GM23248 (cell line): ENCODE data around the gene CLCA1. TPM values are rescaled to one million over a fixed set of nuclear protein-coding genes. Genes with fewer than 3 reads are reported as not detected.
A peak's percentile ranks its signal among the peaks of the same experiment; 100 is the strongest.

ENCODE experiments used
- DNase-seq: peaks from one replicate; pipeline ENCODE4 v3.0.0-alpha.2; 2015
- H2AFZ ChIP-seq: fragments of 200-600 bp; sonication (generic); 2 replicates; pipeline ENCODE4 v1.6.1; 2016; ENCODE audit warnings: antibody characterized with exemption
- H3F3A ChIP-seq: fragments of 200-600 bp; sonication (generic); 2 replicates; pipeline ENCODE4 v1.6.1; 2016; ENCODE audit warnings: mild to moderate bottlenecking, antibody characterized with exemption, mixed run types; ENCODE audit not compliant: insufficient read depth
- H3K27ac ChIP-seq: fragments of 200-600 bp; sonication (generic); 2 replicates; pipeline ENCODE4 v1.5.1; 2016; ENCODE audit warnings: mild to moderate bottlenecking
- H3K27me3 ChIP-seq: fragments of 200-600 bp; sonication (generic); replicated peaks from 2 replicates; pipeline ENCODE4 v1.6.1; 2016; ENCODE audit warnings: mild to moderate bottlenecking; ENCODE audit not compliant: insufficient read depth
- H3K36me3 ChIP-seq: fragments of 200-600 bp; sonication (generic); 2 replicates; pipeline ENCODE4 v1.6.1; 2016; ENCODE audit warnings: low read depth, mild to moderate bottlenecking
- H3K4me1 ChIP-seq: fragments of 200-600 bp; sonication (generic); 2 replicates; pipeline ENCODE4 v1.6.1; 2016; ENCODE audit warnings: mild to moderate bottlenecking; ENCODE audit not compliant: insufficient read depth
- H3K4me2 ChIP-seq: fragments of 200-600 bp; sonication (generic); one replicate; pipeline ENCODE4 v1.6.1; 2016; ENCODE audit warnings: mild to moderate bottlenecking; ENCODE audit not compliant: unreplicated experiment
- H3K4me3 ChIP-seq: fragments of 200-600 bp; sonication (generic); 2 replicates; pipeline ENCODE4 v1.5.1; 2016; ENCODE audit warnings: mild to moderate bottlenecking
- H3K79me2 ChIP-seq: fragments of 200-600 bp; sonication (generic); 2 replicates; pipeline ENCODE4 v1.6.1; 2016; ENCODE audit warnings: mild to moderate bottlenecking; ENCODE audit not compliant: insufficient read depth
- H3K9ac ChIP-seq: fragments of 200-600 bp; sonication (generic); 2 replicates; pipeline ENCODE4 v1.6.1; 2016; ENCODE audit warnings: mild to moderate bottlenecking
- H3K9me2 ChIP-seq: fragments of 200-600 bp; sonication (generic); 2 replicates; pipeline ENCODE4 v1.6.1; 2016; ENCODE audit warnings: mixed run types, mild to moderate bottlenecking, moderate library complexity; ENCODE audit not compliant: insufficient read depth
- H3K9me3 ChIP-seq: fragments of 200-600 bp; sonication (generic); one replicate; pipeline ENCODE4 v1.6.1; 2017; ENCODE audit warnings: low read depth
- H4K20me1 ChIP-seq: fragments of 200-600 bp; sonication (generic); 2 replicates; pipeline ENCODE4 v1.6.0; 2016; ENCODE audit not compliant: insufficient read depth
- EZH2 ChIP-seq: fragments of 200-600 bp; sonication (generic); IDR thresholded peaks from 2 replicates; pipeline ENCODE4 v1.6.1; 2018; ENCODE audit warnings: antibody characterized with exemption, mild to moderate bottlenecking; ENCODE audit not compliant: insufficient read depth, poor library complexity, severe bottlenecking
- EZH2phosphoT487 ChIP-seq: fragments of 200-600 bp; sonication (generic); IDR thresholded peaks from 2 replicates; pipeline ENCODE4 v1.6.1; 2018; ENCODE audit warnings: antibody characterized with exemption, moderate library complexity, mild to moderate bottlenecking, low read depth; ENCODE audit not compliant: insufficient read depth
- WGBS, 2 experiments: methylation state at CpG; one replicate each; pipeline ENCODE4 v1.1.6; 2015 to 2017; ENCODE audit warnings: low lambda C conversion rate in 2 of 2, low coverage in 1 of 2; ENCODE audit errors: missing lambda C conversion rate in 2 of 2; 5-methylcytosine and 5-hydroxymethylcytosine counted together
- in situ Hi-C: fragments of 300-500 bp; cut with MboI; formaldehyde crosslinking; loops from 2 replicates; pipeline ENCODE4 v1.15.0; 2020
- polyA plus RNA-seq: library from polyadenylated mRNA; unstranded; fragments of >200 nt; fragmentation: Nextera tagmentation; extraction: Ambion mirVana; gene quantifications from 2 replicates; pipeline ENCODE4 v1.2.1, GENCODE V29; 2016
- total RNA-seq: library from RNA; depleted of rRNA; stranded (reverse); fragments of >200 nt; shearing (Covaris generic); gene quantifications from 2 replicates; pipeline ENCODE4 v1.2.3, GENCODE V29; 2014

The CLCA1 gene
- total and polyA plus RNA-seq, 2 experiments from 2014 or later = not detected

DNA sequence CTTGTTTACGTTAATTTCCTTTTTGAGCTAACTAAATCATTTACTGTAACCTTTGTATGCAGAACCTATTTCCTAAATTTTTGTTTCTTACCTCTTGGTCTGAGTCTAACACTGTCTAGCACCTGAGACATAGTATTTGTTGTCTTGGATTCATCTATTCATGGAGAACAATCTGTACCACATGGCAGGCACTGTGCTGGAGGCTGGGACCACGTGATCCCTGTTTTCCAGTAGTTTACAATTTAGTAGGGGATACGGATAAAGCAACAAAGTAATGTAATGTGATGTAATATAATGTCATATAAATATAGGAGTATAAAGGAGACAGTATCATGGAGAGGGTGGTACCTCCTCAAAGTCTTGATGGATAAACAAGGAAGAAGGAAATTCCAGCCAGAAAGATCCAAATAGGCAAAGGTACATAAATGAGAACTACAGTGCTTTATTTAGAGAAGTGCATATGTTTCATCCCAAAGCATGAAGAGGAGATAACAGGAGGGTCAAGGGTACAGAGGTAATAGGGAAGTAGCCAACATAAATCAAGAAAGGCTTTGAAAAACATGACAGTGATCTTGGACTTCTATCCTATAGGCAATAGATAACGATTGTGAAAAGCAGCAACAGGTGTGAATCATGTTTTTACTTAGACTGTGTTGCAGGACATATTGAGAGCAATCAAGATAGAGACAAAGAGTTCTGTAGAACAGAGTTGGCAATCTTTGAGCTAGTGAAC lies 52.2 kb downstream of the CLCA1 start:
- in situ Hi-C loops = loop anchor here (25.0 kb wide), 1 partner anchor 566 kb away; no protein-coding TSS in a partner anchor
- no peak overlapping the region for H3K9ac ChIP-seq
- no peaks in the 10 kb centered on the region for H3K79me2 ChIP-seq
- H3K4me3 ChIP-seq = no peak overlapping the region
- H3K27ac ChIP-seq = no peak overlapping the region
- H3K9me3 ChIP-seq = no peaks in the 10 kb centered on the region
- no peaks in the 10 kb centered on the region for H4K20me1 ChIP-seq
- no peaks in the 10 kb centered on the region for H3K9me2 ChIP-seq
- TF ChIP-seq EZH2 (no peak), EZH2phosphoT487 (no peak)
- no peak for DNase-seq
- no peaks in the 10 kb centered on the region for H3K36me3 ChIP-seq
- no peaks in the 10 kb centered on the region for H3F3A ChIP-seq
- no peak overlapping the region for H2AFZ ChIP-seq
- no peaks in the 10 kb centered on the region for H3K4me1 ChIP-seq
- H3K4me2 ChIP-seq = no peak overlapping the region
- WGBS, 2 experiments = 66 to 67% methylated on average over 4 of the region's 4 CpGs
- H3K27me3 ChIP-seq = no peaks in the 10 kb centered on the region

DNA sequence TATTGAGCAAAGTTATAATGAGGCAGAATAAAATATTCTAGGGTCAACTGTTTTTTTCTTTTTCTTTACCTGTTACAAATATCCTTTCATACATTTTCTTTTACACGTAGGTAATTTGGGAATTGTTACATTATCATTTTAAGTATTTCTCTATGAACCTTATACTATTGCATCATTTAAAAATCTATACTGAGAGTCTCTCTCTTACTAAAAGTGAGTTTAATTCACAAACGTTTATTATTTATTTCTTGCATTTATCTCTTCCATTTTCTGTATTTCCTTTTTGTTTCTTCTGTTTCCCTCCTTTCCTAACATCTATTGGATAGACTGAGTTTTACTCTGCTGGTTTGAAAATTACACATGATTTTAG lies 52.8 kb downstream of the CLCA1 start:
- Histone ChIP-seq H2AFZ (no peak overlapping the region), H3K27ac (no peak overlapping the region), H4K20me1 (no peaks in the 10 kb centered on the region), H3K9ac (no peak overlapping the region), H3K9me3 (no peaks in the 10 kb centered on the region), H3K79me2 (no peaks in the 10 kb centered on the region), H3K4me3 (no peak overlapping the region), H3K4me1 (no peaks in the 10 kb centered on the region), H3K9me2 (no peaks in the 10 kb centered on the region), H3K36me3 (no peaks in the 10 kb centered on the region), H3K27me3 (no peaks in the 10 kb centered on the region), H3F3A (no peaks in the 10 kb centered on the region), H3K4me2 (no peak overlapping the region)
- WGBS, 2 experiments = 51 to 61% methylated on average over 2 of the region's 2 CpGs
- no peak for DNase-seq
- in situ Hi-C loops = loop anchor here (25.0 kb wide), 1 partner anchor 566 kb away; no protein-coding TSS in a partner anchor
- TF ChIP-seq EZH2 (no peak), EZH2phosphoT487 (no peak)

DNA sequence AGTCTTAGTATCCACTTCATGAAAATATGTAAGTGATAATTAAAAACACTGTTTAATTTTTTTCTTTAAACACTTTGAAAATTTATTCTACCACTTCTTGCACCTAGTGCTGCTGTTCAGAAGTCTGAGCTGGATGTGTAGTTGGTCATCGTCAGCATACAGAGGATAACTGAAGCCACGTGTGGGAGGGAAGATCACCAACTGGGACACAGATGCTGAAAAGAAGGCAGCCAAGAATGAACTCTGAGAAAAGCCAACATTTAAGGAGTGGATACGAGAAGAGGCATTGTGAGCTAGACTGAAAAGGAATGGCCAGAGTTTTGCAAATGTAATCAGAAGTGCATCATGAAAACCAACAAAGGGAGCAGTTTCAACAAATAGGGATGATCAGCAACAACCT lies 53.5 kb downstream of the CLCA1 start:
- Histone ChIP-seq H3K9me2 (no peaks in the 10 kb centered on the region), H3K36me3 (no peaks in the 10 kb centered on the region), H3F3A (no peaks in the 10 kb centered on the region), H2AFZ (no peak overlapping the region), H3K9me3 (no peaks in the 10 kb centered on the region), H3K9ac (no peak overlapping the region), H3K27me3 (no peaks in the 10 kb centered on the region), H4K20me1 (no peaks in the 10 kb centered on the region), H3K27ac (no peak overlapping the region), H3K4me2 (no peak overlapping the region), H3K4me1 (no peaks in the 10 kb centered on the region), H3K79me2 (no peaks in the 10 kb centered on the region), H3K4me3 (no peak overlapping the region)
- in situ Hi-C loops = loop anchor here (25.0 kb wide), 1 partner anchor 565 kb away; no protein-coding TSS in a partner anchor
- DNase-seq = peak; percentile 23
- WGBS, 2 experiments = 4 to 6% methylated on average over 3 of the region's 3 CpGs
- TF ChIP-seq EZH2phosphoT487 = no peak
- no peak for TF ChIP-seq EZH2

DNA sequence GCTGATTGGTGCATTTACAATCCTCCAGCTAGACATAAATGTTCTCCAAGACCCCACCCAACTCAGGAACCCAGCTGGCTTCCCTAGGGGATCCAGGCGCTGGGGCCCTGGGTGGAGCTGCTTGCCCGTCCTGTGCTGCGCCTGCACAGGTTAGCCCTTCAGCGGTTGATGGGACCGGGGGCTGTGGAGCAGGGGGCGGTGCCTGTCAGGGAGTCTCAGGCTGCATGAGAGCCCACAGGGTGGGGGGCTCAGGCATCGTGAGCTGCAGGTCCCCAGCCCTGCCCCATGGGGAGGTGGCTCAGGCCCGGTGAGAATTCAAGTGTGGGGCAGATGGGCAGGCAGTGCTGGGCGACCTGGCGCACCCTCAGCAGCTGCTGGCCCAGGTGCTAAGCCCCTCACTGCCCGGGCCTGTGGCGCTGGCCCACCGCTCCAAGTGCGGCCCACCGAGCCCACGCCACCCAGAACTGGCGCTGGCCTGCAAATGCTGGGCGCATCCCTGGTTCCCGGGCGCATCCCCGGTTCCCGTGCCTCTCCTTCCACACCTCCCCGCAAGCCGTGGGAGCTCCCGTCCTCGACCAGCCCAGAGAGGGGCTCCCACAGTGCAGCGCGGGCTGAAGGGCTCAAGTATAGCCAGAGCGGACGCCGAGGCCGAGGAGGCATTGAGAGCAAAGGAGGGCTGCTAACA lies 55.1 kb downstream of the CLCA1 start:
- no peaks in the 10 kb centered on the region for H3K9me2 ChIP-seq
- no peak overlapping the region for H3K9ac ChIP-seq
- no peak for DNase-seq
- H3F3A ChIP-seq = no peaks in the 10 kb centered on the region
- no peaks in the 10 kb centered on the region for H3K27me3 ChIP-seq
- no peaks in the 10 kb centered on the region for H3K36me3 ChIP-seq
- WGBS, 2 experiments = 83 to 84% methylated on average over 25 to 32 of the region's 32 CpGs
- in situ Hi-C loops = loop anchor here (25.0 kb wide), 1 partner anchor 563 kb away; no protein-coding TSS in a partner anchor
- H3K4me3 ChIP-seq = no peak overlapping the region
- no peak overlapping the region for H2AFZ ChIP-seq
- no peaks in the 10 kb centered on the region for H3K79me2 ChIP-seq
- H3K4me2 ChIP-seq = no peak overlapping the region
- TF ChIP-seq EZH2phosphoT487 (no peak), EZH2 (no peak)
- H3K4me1 ChIP-seq = no peaks in the 10 kb centered on the region
- no peak overlapping the region for H3K27ac ChIP-seq
- no peaks in the 10 kb centered on the region for H4K20me1 ChIP-seq
- no peaks in the 10 kb centered on the region for H3K9me3 ChIP-seq
